Activated T-cell treated with anti-CD3 and anti-CD28 coated beads for 4 hours (primary cell): Measurements from ENCODE around the gene GTPBP1.
A peak's percentile ranks its signal among the peaks of the same experiment; 100 is the strongest.

Experiments
- DNase-seq: peaks from one replicate; pipeline ENCODE4 v3.0.0-alpha.2; 2020

The GTPBP1 gene

GRCh38 chr22:38705235-38706100, at the start of gene GTPBP1:
TSS of gene GTPBP1 (plus strand) at chr22:38705944. CDS start at chr22:38705956, 12 bp downstream.
- peak; percentile 93 for DNase-seq

- DNase-seq = peak; percentile 70
These were observed 49.3 kb upstream of the GTPBP1 start, which contains the start of the genes CBY1 and FAM227A for GRCh38 chr22:38656256-38657044. TSS of gene CBY1 (plus strand) at chr22:38656638. CDS start at chr22:38668055, 11,417 bp downstream. TSS of gene FAM227A (minus strand) at chr22:38656392. CDS start at chr22:38650168, 6,224 bp downstream.

DNA sequence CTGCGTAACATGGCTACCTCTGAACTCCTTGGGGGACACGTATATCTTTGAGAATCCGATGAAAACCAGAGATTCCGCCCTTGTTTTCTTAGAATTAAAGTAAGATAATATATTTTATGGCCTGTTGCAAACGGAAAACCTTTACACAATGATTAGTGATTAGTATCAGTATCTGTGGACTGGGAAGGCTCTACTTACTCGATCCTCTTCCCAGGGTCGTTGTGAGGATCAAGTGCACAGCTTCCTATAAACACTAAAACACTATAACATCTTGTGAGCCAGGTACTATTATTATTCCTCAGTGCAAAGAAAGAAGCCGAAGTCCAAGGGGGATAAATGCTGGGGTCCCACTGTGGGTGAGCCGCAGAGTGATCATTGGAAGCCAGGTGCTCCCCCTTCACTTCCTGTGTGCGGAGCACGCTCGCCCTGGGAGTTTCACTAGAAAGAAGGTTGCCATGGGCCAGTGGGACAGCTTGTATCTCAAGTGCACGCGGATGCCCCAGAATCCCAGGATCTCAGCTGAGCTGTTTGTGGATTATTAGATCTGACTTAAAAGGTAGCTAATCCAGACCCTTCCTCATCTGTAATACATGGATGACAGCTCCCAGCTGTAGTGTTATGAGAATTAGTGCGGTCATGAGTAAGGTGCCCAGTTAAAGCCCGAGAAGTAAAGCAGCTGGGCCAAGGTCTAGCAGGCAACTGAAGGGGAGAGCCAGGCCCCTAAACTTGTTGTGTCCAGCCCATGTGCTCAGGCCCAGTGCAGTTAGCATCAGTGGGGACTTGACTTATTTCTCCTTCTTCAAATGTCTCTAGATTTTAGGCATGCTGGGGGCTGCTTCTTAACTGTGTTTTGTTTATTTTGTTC, 48.5 kb upstream of the GTPBP1 start:
- DNase-seq = peak; percentile 9

DNA sequence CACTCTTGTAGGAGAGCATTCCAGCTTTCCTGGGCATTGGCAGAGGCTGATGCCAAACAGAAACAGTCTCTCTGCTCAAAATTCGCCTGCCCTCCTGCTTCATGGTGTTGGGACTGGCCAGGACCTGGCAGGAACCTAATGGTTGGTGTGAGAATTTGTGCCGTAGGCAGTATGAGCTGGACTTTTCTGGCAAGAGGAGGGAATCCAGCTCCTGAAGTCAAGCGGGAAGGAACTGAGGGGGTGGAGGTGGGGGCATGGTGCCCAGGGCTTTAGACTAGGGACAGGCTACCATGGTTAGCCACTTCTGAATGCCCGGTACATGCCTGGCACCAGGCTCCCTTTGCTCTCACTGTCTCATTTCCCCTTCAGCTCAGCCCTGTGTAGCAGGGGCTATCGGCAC, 30.9 kb upstream of the GTPBP1 start:
- DNase-seq = no peak

GRCh38 chr22:38675833-38676232, 29.9 kb upstream of the GTPBP1 start:
- no peak for DNase-seq

DNA sequence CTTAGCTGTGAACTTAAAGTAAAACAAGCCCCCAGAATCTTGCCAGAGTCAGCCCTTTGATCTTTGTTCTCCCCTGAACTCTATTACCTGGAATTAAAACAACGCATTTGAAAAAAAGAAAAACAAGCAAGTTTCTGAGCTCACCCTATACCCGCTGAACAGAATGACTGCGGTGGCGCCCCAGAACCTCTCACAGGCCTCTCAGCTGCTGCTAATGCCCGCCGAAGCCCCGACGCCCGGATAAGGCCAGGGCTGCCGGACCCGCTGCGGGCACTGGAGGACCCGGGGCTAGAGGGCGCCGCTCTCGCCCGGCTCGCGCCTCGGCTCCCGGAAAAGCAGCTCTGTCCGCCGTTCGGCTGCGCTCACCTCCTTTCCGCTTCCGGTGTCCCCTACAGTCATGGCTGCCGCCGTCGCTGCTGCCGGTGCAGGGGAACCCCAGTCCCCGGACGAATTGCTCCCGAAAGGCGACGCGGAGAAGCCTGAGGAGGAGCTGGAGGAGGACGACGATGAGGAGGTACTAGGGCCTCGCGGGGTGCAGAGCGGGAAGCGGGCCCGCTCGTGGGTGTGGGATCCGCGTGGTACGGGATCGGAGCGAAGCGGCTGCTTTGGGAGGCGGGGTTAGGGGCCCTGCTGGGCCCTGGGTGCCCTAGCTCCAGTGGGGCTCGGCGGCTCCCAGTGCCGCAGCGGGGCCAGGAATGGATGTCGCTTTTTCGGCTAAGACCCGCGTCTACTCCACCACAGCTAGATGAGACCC, 24.0 kb upstream of the GTPBP1 start, which contains the start of gene TOMM22:
TOMM22 (plus strand) TSS at position 376 of the 754 bp plus-strand sequence; CDS start at position 398, 22 bp downstream.
- DNase-seq = peak; percentile 72

DNA sequence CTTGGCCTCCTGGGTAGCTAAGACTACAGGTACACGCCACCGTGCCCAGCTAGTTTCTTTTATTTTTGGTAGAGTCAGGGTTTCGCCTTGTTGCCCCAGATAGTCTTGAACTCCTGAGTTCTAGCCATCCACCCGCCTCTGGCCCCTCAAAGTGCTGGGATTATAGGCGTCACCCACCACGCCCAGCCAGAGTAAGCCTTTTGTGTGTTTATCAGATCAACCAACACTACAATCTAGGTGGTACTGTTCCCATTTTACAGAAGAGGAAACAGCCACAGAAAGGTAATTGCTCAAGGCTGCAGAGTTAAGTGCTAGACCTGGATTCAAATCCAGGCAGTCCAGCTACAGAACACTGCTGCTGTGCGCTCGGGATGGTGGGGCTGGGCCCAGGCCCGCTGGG, 20.8 kb upstream of the GTPBP1 start:
- no peak for DNase-seq

- no peak for DNase-seq
These were observed 20.0 kb upstream of the GTPBP1 start for GRCh38 chr22:38685761-38686160.

- no peak for DNase-seq
These were observed 16.1 kb upstream of the GTPBP1 start for GRCh38 chr22:38689651-38690050.

GRCh38 chr22:38694049-38694448, 11.7 kb upstream of the GTPBP1 start:
- DNase-seq = no peak

DNA sequence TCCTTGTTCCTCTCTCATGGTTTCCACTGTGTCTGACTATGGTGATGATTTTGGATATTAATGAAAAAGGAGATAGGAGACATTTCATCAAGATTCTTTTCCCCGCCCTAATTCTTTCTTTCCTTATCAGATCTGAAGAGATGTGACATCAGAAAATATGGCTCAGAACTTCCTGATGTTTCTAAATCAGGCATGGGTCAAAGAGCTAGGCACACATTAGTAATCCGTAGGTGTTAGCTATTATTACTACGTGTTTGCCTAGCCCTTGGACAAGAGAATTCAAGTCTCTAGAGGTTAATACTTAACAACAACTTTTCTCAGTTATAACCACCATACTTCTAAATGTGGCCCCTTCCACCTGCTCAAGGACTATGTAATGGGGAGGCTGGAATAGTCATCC, 10.8 kb upstream of the GTPBP1 start:
- no peak for DNase-seq

DNA sequence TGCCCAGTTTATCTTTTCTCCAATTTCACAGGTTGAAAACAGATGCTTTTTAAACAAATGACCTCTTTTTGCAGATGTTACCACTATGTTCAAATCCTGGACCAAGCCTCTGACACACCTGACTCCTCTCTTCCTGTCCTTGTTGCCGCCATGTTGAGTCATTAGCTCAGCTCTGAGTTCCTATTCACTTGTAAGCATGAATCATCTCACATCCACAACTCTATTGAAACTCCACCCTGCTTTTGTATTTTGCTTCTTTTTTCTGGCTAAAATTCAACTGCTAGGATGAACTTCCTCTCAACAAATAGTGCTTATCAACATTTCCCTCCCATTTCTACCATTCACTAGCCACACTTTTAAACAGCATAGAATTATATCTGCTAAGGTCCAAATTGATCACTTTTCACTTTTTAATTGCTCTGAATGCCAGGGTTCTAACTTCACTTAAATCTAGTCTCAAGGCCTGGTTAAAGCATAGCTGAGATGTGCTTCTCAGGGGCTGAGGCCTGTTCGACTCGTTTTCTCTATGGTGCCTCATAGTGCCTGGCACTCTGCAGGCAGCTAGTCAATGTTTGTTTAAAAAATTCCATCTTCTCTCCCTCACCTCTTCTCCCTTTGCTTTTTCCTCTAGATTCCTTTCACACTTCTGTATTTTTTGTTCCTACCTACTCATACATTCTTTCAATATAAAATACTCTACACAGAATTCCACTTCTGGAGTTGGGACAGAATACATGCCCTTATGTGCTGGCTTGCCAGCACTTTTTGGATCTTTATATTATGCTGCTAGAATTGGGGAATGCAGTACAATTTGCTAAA, 8.9 kb upstream of the GTPBP1 start:
- no peak for DNase-seq

DNA sequence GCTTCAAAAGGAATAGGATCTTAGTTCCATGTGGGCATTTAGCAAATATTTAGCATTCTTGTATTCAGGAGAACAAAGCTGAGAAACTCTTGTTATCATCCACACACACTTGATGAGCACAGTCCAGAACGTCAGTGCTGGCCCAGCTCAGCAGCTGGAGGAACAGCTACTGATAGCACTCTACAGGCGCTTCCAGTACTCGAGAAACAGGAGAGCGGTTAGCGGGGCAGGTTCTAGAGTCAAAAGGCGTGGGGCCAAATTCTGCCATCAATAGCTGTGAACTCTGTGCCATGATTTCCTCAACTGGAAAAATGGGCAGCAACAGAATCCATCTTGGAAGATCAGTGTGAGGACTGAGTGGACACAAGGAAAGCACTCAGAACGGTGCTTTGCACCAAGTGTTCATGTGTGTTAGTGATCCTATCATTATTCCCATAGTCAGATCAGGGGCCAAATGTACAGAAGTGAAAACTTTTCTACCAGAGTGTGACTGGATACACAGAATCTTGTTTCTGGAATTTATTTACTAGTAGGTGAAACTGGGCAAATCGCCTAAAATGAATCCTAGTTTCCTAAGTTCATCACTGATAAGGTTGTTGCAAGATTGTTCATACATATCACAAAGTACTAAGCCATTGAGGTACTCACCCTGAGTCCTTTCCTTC, 8.2 kb upstream of the GTPBP1 start:
- DNase-seq = no peak

DNA sequence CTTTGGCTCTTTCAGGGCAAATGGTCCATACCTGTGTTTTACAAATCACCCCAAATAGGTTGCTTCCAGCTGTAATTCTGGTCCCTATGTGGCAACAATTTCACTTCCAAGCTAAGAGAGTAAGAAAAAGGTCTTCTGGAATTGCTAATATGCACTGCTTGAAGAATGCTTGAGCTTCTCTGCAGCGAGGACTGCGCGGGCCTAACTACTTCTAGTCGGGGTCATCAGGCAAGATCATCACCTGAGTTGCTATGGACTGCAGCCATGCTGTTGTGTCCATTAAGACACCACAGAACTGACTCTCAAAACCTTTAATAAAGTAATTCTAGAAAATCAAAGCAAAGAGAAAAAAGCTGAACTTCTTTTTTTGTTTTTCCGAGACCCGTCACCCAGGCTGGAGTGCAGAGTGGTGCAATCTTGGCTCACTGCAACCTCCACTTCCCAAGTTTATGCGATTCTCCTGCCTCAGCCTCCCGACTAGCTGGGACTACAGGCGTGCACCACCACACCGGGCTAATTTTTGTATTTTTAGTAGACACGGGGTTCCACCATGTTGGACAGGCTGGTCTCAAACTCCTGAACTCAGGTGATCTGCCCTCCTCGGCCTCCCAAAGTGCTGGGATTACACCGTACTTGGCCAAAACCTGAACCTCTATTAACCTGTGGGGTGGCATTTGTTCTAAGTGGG, 7.2 kb upstream of the GTPBP1 start:
- no peak for DNase-seq

DNA sequence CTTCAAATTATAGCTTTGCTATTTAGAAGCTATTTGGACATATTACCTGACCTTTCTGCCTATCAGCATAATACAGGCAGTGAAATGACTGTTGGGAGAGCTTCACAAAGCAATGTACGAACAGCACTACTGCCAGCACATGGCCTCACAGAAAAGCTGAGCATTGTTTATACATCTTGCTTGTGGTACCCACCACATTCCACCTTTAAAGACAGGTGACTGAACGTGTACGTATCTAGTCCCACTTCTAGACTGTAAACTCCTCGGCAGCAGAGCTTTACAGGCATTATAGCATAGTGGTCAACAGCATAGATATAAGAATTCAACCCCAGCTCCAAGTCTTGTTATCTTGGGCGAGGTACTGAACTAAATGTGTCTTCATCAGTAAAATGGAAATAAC, 6.6 kb upstream of the GTPBP1 start:
- DNase-seq = no peak

DNA sequence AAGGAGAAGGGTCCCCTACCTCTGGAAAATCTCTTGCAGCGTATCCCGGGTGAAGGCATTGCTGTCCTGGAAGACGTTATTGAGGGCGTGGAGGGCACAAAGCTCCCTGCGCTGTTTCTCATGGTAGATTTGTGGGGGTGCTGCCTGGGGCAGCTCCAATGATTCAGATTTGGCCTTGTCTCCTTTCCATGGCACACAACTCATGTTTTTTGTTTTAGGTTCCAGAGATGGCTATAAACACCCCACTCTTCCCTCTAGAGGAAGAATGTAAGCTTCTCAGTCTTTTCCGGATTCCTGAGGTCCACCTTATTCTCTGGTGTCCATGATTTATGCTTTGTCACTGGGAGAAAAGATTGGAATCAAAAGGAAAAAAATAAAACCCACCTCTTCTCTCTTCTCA, 6.0 kb upstream of the GTPBP1 start:
- no peak for DNase-seq

DNA sequence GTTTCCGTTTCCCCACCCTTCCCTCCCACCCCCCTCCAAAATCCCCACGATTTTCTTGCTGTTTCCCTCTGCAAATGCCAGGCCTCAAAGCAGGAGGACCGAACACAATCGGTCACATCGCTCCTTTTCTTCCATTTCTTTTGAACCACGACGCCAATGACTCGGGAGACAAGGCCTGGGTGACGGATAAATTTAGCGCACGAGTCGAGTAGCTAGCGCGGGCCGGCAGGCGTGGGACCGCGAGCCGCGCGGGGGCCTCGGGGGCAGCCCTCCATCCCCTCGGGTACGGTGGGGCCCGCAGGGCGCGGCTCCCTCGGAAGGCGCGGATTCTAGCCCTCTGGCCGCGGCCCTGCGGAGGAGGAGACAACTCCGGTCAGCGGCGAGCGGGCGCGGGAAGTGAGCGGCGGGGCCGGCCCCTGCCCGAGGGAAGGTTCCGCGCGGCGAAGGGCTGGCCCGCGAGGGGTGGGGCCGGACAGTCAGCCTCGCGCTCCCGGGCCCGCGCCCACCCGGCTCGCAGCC, 5.4 kb upstream of the GTPBP1 start:
- DNase-seq = no peak

- DNase-seq = peak; percentile 98
These were observed 4.7 kb upstream of the GTPBP1 start, which contains the start of gene JOSD1 for GRCh38 chr22:38700789-38701628. TSS of gene JOSD1 (minus strand) at chr22:38700943. CDS start at chr22:38699987, 956 bp downstream.
